IMR-90 (cell line): ENCODE results near the gene SLC39A11. TPM values are rescaled to one million over a fixed set of nuclear protein-coding genes. Genes with fewer than 3 reads are reported as not detected.

ENCODE experiments used
- ATAC-seq: fragments of 200-7000 bp; cut with Tn5 transposase; 2 replicates; pipeline ENCODE4 v1.9.1; 2020; ENCODE audit warnings: low read depth, mild to moderate bottlenecking, moderate library complexity
- BruUV-seq: library from RNA; stranded (reverse); fragments of 400-500 nt; replicated peaks from 2 replicates; lab custom pipeline; 2021; lab: Mats Ljungman, UMichigan
- CTCF ChIA-PET: fragments of 300-600 bp; formaldehyde crosslinking; extraction: SDS; loops from one replicate; lab custom pipeline; 2021; ENCODE audit warnings: antibody characterized with exemption; lab: Yijun Ruan, JAX
- POLR2A ChIA-PET: fragments of 300-600 bp; sonication (Branson Sonifier 250); formaldehyde crosslinking; loops from one replicate; lab custom pipeline; 2022; ENCODE audit warnings: antibody characterized with exemption; ENCODE audit not compliant: unreplicated experiment; lab: Charles Lee
- DNase-seq: peaks from one replicate; pipeline ENCODE4 v3.0.0; 2013
- H2AFZ ChIP-seq: replicated peaks from 2 replicates; pipeline ENCODE3; 2013; ENCODE audit warnings: low read length, mild to moderate bottlenecking; ENCODE audit not compliant: poor library complexity
- H2AK5ac ChIP-seq: 2 replicates; pipeline ENCODE4 v1.6.1; 2013; ENCODE audit warnings: low read depth, low read length, inconsistent platforms
- H2AK9ac ChIP-seq: replicated peaks from 2 replicates; pipeline ENCODE3; 2013; ENCODE audit warnings: mild to moderate bottlenecking, low read depth, low read length, moderate library complexity; ENCODE audit not compliant: poor library complexity
- H2BK120ac ChIP-seq: 2 replicates; pipeline ENCODE4 v1.6.1; 2013; ENCODE audit warnings: low read depth, low read length, inconsistent platforms
- H2BK15ac ChIP-seq: 3 replicates; pipeline ENCODE4 v1.6.1; 2013; ENCODE audit warnings: low read depth, low read length, inconsistent platforms
- H2BK20ac ChIP-seq: 2 replicates; pipeline ENCODE4 v1.6.1; 2013; ENCODE audit warnings: low read depth, mild to moderate bottlenecking, inconsistent platforms, low read length, moderate library complexity
- H2BK5ac ChIP-seq: 2 replicates; pipeline ENCODE4 v1.6.1; 2013; ENCODE audit warnings: mild to moderate bottlenecking, low read depth, low read length, inconsistent platforms; ENCODE audit not compliant: poor library complexity, severe bottlenecking
- H3K14ac ChIP-seq: replicated peaks from 2 replicates; pipeline ENCODE4 v1.6.1; 2013; ENCODE audit warnings: low read depth, low read length, inconsistent platforms
- H3K18ac ChIP-seq: 2 replicates; pipeline ENCODE4 v1.6.1; 2013; ENCODE audit warnings: low read depth, low read length, control low read depth
- H3K23ac ChIP-seq: 2 replicates; pipeline ENCODE4 v1.6.1; 2013; ENCODE audit warnings: low read depth, low read length, inconsistent platforms
- H3K27ac ChIP-seq: 2 replicates; pipeline ENCODE4 v1.5.1; 2013; ENCODE audit warnings: mild to moderate bottlenecking, control low read depth, low read length; ENCODE audit not compliant: insufficient read depth
- H3K27me3 ChIP-seq: 2 replicates; pipeline ENCODE4 v1.6.1; 2013; ENCODE audit warnings: low read length; ENCODE audit not compliant: control insufficient read depth, insufficient read depth
- H3K36me3 ChIP-seq: 2 replicates; pipeline ENCODE4 v1.6.1; 2013; ENCODE audit warnings: low read length, mixed read lengths; ENCODE audit not compliant: control insufficient read depth, insufficient read depth
- H3K4ac ChIP-seq: 2 replicates; pipeline ENCODE4 v1.6.1; 2013; ENCODE audit warnings: low read depth, low read length, inconsistent platforms
- H3K4me1 ChIP-seq: 2 replicates; pipeline ENCODE4 v1.6.1; 2013; ENCODE audit warnings: low read length, mixed read lengths; ENCODE audit not compliant: control insufficient read depth, insufficient read depth
- H3K4me2 ChIP-seq: 2 replicates; pipeline ENCODE4 v1.6.1; 2013; ENCODE audit warnings: low read depth, mild to moderate bottlenecking, control low read depth, low read length, moderate library complexity
- H3K4me3 ChIP-seq: 2 replicates; pipeline ENCODE4 v1.5.1; 2013; ENCODE audit warnings: low read depth, mild to moderate bottlenecking, control low read depth, low read length, moderate library complexity; ENCODE audit not compliant: insufficient read depth
- H3K56ac ChIP-seq: 2 replicates; pipeline ENCODE4 v1.6.1; 2013; ENCODE audit warnings: low read length, inconsistent platforms; ENCODE audit not compliant: insufficient read depth; ENCODE audit errors: extremely low read depth
- H3K79me1 ChIP-seq, 2 experiments: 2 replicates each; pipeline ENCODE4 v1.6.1; 2013; ENCODE audit warnings: low read length in 2 of 2, inconsistent platforms in 1 of 2, low read depth in 1 of 2
- H3K9ac ChIP-seq: 2 replicates; pipeline ENCODE4 v1.6.1; 2013; ENCODE audit warnings: low read depth, low read length, control low read depth
- H3K9me1 ChIP-seq: 2 replicates; pipeline ENCODE4 v1.6.1; 2013; ENCODE audit warnings: low read length, inconsistent platforms; ENCODE audit not compliant: insufficient read depth
- H3K9me3 ChIP-seq: 2 replicates; pipeline ENCODE4 v1.6.1; 2013; ENCODE audit warnings: low read length; ENCODE audit not compliant: control insufficient read depth, insufficient read depth
- H4K20me1 ChIP-seq: 2 replicates; pipeline ENCODE4 v1.6.1; 2013; ENCODE audit warnings: low read length, inconsistent platforms; ENCODE audit not compliant: insufficient read depth
- H4K5ac ChIP-seq: 2 replicates; pipeline ENCODE4 v1.6.1; 2013; ENCODE audit warnings: mild to moderate bottlenecking, low read depth, low read length, control low read depth
- H4K8ac ChIP-seq, 2 experiments: 2 replicates each; pipeline ENCODE4 v1.6.1; 2013; ENCODE audit warnings: low read depth in 2 of 2, low read length in 2 of 2, control low read depth in 1 of 2, inconsistent platforms in 1 of 2
- H4K91ac ChIP-seq: 2 replicates; pipeline ENCODE4 v1.6.1; 2013; ENCODE audit warnings: low read depth, low read length, inconsistent platforms; ENCODE audit not compliant: insufficient read depth
- BHLHE40 ChIP-seq: fragments of 150-350 bp; IDR thresholded peaks from 2 replicates; pipeline ENCODE4 v1.6.1; 2016; ENCODE audit warnings: mild to moderate bottlenecking, low read depth, low read length
- CEBPB ChIP-seq: IDR thresholded peaks from 2 replicates; pipeline ENCODE4 v1.6.1; 2012; ENCODE audit warnings: low read depth, low read length, improper control_type of control experiment
- CHD1 ChIP-seq: IDR thresholded peaks from 2 replicates; pipeline ENCODE4 v1.6.1; 2012; ENCODE audit warnings: low read depth, low read length, improper control_type of control experiment
- ELK1 ChIP-seq: fragments of 150-350 bp; IDR thresholded peaks from 2 replicates; pipeline ENCODE4 v1.6.1; 2016; ENCODE audit warnings: low read depth, mild to moderate bottlenecking, low read length, moderate library complexity, borderline replicate concordance
- FOS ChIP-seq: fragments of 150-350 bp; IDR thresholded peaks from 2 replicates; pipeline ENCODE4 v1.6.1; 2016; ENCODE audit warnings: low read depth, low read length
- MXI1 ChIP-seq: IDR thresholded peaks from 2 replicates; pipeline ENCODE4 v1.6.1; 2012; ENCODE audit warnings: low read depth, mild to moderate bottlenecking, low read length, moderate library complexity, borderline replicate concordance
- NFE2L2 ChIP-seq: fragments of 150-350 bp; IDR thresholded peaks from 2 replicates; pipeline ENCODE4 v1.6.1; 2016; ENCODE audit warnings: low read depth, mild to moderate bottlenecking, low read length
- POLR2A ChIP-seq: IDR thresholded peaks from 2 replicates; pipeline ENCODE4 v1.6.1; 2012; ENCODE audit warnings: mild to moderate bottlenecking, low read depth, low read length
- RCOR1 ChIP-seq: IDR thresholded peaks from 2 replicates; pipeline ENCODE4 v1.6.1; 2012; ENCODE audit warnings: mild to moderate bottlenecking, low read length, improper control_type of control experiment; ENCODE audit not compliant: insufficient replicate concordance
- SMC3 ChIP-seq: fragments of 150-350 bp; IDR thresholded peaks from 2 replicates; pipeline ENCODE4 v1.6.1; 2016; ENCODE audit warnings: low read depth, mild to moderate bottlenecking, antibody characterized with exemption, low read length, moderate library complexity
- WGBS, 2 experiments: methylation state at CpG; one replicate each; pipeline versions ENCODE4 v1.1.5 to v1.1.7; 2013; ENCODE audit warnings: missing lambda C conversion rate in 2 of 2; ENCODE audit not compliant: insufficient read length in 1 of 2; ENCODE audit errors: extremely low coverage in 2 of 2; 5-methylcytosine and 5-hydroxymethylcytosine counted together
- dilution Hi-C: fragments of 300-500 bp; cut with HindIII; formaldehyde crosslinking; loops from one replicate; pipeline ENCODE4 v1.14.3; 2018; ENCODE audit warnings: low sequenced_read_pairs; ENCODE audit not compliant: unreplicated experiment
- in situ Hi-C: fragments of 300-500 bp; cut with MboI; formaldehyde crosslinking; loops from 3 replicates; pipeline ENCODE4 v1.14.3; 2019; ENCODE audit warnings: low sequenced_read_pairs, inconsistent platforms, mixed read lengths
- intact Hi-C: fragments of 100-400 bp; cut with micrococcal nuclease; formaldehyde crosslinking; loops from 2 replicates; pipeline ENCODE4 v1.10.0; 2022
- polyA plus RNA-seq, 3 experiments: library from polyadenylated mRNA; depleted of rRNA; stranded (reverse); fragments of >200 nt; gene quantifications; 2 replicates each; pipeline ENCODE4 v1.2.3, GENCODE V29; 2012; ENCODE audit warnings: low replicate concordance in 1 of 3
- total RNA-seq: library from RNA; depleted of rRNA; stranded (reverse); fragments of >200 nt; gene quantifications from 2 replicates; pipeline ENCODE4 v1.2.3, GENCODE V29; 2012
- TF ChIP-seq, protein P1 (sequence below): conservative IDR thresholded peaks from 2 replicates; pipeline ENCODE4 v1.5.1; 2012; ENCODE audit warnings: mild to moderate bottlenecking, low read depth, low read length, improper control_type of control experiment

Gene SLC39A11
- total and polyA plus RNA-seq, 2 of the 4 experiments (the other 2 are of a cell fraction) = 8.8 to 14.3 TPM

DNA sequence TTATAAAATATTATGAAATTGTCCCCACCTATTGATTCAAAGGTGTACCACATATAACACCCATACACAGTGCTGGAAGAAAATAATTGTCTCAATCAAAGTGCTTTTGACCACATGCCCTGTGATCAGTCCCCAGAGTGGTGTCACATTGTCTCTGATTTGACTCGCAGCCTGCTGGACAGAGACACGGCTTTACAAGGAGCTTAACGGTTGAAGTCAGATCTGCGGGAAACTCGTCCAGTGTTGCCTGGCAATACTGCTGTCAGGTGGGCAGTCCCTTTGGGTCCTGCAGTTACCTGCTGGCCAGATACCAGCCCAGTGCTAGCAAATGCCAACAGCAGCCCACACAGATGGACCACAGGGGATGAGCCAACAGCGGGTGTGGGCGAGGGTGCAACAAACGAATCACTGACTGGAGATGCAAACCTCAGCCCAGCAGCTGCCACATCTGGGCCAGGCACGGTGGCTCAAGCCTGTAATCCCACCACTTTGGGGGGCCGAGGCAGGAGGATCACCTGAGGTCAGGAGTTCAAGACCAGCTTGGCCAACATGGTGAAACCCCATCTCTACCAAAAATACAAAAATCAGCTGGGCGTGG, 46.2 kb upstream of the SLC39A11 start:
- Histone ChIP-seq H2AFZ (peak overlapping the region; percentile 43), H2BK120ac (no peak overlapping the region), H2AK5ac (no peak overlapping the region), H2BK5ac (no peak overlapping the region), H4K20me1 (no peaks in the 10 kb centered on the region), H4K8ac (no peak overlapping the region), H3K18ac (no peak overlapping the region), H3K27ac (no peak overlapping the region), H3K4me1 (no peaks in the 10 kb centered on the region), H3K36me3 (no peaks in the 10 kb centered on the region), H3K9me1 (no peaks in the 10 kb centered on the region), H4K5ac (no peak overlapping the region), H4K91ac (no peak overlapping the region), H3K4me3 (no peak overlapping the region), H2BK15ac (no peak overlapping the region), H3K4me2 (no peak overlapping the region), H3K4ac (no peak overlapping the region), H3K14ac (no peak overlapping the region), H2AK9ac (no peak overlapping the region), H3K56ac (no peak overlapping the region), H3K27me3 (peaks cover 14% of the 10 kb centered on the region), H3K9ac (no peak overlapping the region), H3K79me1 (no peaks in the 10 kb centered on the region), H3K23ac (no peak overlapping the region), H2BK20ac (no peak overlapping the region), H3K9me3 (no peaks in the 10 kb centered on the region)
- in situ Hi-C loops = no loop called here
- no peak for DNase-seq
- intact Hi-C loops = no loop called here
- WGBS, 2 experiments = 66% methylated on average over 9 of the region's 11 CpGs; no CpG with 5 or more reads in 1 of the 2 experiments
- ChIA-PET POLR2A (no interaction called here), CTCF (interaction anchor here (2.0 kb wide), 1 partner anchor 12 kb away, joined by 8 read pairs; no protein-coding TSS in a partner anchor)
- no peak for ATAC-seq
- TF ChIP-seq CEBPB (no peak), ELK1 (no peak), POLR2A (no peak), BHLHE40 (no peak), SMC3 (no peak), FOS (no peak), NFE2L2 (no peak), CHD1 (no peak), MXI1 (no peak), RCOR1 (no peak)
- TF ChIP-seq, protein P1, sequence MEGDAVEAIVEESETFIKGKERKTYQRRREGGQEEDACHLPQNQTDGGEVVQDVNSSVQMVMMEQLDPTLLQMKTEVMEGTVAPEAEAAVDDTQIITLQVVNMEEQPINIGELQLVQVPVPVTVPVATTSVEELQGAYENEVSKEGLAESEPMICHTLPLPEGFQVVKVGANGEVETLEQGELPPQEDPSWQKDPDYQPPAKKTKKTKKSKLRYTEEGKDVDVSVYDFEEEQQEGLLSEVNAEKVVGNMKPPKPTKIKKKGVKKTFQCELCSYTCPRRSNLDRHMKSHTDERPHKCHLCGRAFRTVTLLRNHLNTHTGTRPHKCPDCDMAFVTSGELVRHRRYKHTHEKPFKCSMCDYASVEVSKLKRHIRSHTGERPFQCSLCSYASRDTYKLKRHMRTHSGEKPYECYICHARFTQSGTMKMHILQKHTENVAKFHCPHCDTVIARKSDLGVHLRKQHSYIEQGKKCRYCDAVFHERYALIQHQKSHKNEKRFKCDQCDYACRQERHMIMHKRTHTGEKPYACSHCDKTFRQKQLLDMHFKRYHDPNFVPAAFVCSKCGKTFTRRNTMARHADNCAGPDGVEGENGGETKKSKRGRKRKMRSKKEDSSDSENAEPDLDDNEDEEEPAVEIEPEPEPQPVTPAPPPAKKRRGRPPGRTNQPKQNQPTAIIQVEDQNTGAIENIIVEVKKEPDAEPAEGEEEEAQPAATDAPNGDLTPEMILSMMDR = no peak
- BruUV-seq = no TSS peak
- dilution Hi-C loops = no loop called here
